ENCODE data around the gene MEF2D.

MEF2D gene

DNA sequence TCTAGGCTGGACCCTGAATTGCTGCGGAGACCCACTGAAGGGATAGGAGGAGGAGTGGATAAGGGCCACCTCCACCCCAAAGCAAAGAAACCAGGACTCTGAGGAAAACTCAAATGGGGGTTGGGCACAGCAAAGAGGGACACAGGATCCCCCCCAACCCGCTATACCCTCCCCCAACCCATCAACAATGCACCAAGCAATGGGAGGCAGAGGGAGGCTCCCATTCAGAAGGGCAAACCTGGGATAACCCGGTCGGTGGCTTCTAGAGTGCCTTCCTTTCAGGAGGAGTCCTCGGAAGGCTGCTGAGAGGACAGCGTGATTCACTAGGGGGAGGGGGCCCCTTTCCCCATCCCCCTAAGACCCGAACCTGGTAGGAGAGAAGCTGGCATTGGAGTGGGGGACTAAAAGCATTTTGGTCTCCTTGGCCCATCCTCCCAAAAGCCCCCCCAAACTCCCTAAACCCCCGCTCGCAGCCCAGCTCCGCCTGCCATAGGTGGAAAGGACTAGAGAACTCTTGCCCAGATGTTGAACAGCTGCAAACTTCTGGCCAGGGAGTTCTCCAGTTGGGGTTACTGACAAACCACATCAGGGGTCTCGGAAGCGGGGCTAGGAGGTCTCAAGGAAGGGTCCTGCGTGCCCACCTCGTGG is 1.3 kb downstream of the MEF2D start:
- no peak for DNase-seq

DNA sequence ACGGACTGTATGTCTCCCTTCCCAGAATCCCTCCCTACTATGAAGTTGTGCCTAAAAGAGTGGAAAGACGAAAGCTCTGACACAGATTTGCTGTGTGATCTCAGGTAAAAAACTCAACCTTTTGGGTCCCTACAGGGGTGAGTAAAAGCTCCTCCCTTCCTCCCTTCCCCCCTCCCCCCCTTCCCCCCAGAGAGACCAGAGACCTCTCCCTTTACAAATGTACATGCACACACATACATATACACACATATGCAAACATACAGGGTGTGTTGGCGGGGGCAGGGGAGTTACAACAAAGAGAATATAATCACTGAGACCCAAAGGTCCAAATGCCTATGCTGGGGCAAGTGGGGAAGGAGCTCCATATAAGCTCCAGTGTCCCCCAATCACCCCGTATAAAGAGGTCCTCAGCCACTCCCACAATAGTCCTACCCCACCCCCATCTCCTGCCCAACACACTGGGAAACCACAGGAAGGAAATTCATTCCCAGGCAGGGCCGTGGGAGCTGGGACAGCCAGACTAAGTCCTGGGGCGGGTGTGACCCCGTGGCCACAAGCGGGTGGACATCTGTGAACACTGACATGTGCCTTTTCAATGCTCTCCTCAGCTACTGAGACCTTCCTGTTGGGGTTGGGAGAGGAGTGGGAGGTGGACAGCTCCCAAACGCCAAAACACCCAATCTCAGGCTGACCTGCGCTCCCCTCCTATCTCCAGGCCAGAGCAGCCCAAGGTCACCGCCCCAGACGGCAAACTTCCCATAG is 2.0 kb downstream of the MEF2D start:
- DNase-seq: peak; percentile 21

DNA sequence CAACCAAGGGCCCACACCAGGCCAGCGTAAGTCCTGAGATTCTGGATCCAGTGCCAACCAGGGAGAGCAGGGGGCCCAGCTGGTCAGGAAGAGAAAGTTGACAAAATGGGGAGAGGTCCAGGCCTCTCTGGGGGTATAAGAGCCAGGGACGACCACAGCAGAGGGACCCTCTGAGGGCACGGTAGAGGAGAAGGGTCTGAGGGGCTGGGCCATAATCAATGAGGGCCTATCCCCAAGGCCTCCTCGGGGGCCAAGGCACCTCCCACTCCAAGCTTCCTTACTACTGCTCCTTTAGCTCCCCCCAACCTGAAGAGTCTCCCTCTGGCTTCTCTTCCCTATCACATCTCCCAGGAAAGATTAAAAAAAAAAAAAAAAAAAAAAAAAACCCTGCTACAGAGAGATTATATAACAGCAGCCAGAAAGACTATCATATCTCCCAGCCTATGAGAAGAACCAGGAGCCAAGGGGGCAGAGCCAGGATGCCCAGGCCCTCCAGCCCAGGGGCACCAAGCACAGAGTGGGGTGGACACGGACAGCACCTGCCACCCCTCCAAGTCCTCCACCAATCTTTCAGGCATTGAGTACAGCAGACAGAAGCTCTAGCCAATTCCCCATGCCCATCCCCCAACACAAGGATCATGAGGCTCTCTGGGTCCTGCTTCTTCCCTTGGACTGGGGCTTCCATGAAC is 2.7 kb downstream of the MEF2D start:
- no peak for DNase-seq

DNA sequence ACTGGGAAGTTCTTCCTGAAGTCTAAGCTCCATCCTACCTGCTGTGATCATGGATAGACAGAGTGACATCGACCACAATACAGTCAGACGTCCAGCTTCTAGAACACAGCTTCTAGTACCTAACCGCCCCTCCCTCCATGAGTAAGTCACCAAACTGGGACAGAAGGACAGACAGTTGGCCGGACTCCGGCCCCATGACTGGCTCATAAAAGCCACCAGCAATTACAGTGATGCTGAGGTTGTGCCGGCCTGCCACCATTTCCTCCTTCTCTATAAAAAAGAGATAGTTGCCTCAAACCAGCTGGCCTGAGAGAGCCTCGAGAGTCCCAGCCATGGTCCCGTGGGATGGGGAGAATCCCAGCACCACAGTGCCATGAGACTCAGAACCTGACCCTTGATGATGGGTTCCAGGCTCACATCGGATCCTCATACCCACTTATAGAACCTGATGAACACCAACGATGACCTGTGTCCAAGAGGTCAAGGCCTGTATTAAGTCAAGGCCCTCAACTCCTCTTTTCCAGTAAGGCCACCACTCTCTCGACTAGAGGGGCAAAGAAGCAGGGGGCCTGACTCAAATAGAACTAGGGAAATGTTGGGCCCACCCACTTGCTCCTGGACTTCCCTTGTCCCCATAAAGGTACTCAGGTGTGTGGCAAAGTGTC is 3.4 kb downstream of the MEF2D start:
- no peak for DNase-seq

DNA sequence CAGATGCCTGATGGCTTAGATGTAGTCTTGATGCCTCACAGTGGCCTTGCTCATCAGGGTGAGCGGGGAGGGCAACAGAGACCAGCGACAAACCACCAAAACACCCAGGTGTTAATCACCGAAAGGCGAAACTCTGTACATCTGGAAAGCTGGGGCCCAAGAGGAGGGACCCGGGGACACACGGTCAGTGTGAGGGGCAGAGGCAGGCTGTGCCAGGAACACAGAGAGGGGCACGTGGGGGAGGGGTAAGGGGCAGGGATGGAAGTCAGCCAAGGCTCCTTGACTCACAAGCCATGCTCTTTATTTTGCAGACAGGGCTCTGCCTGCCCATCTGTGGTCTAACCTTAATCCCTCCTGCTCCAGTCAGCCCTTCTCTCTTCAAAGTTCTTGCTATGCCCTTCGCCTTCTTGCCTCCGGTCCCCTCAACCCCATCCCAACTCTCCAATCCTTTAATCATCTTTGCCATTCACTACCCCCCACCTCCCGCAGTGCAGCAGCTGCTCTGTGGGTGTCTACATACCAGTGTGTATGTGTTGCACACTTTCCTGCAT is 4.3 kb downstream of the MEF2D start:
- DNase-seq: no peak

- no peak for DNase-seq
Observed at GRCh38 chr1:156495401-156496140, 5.0 kb downstream of the MEF2D start.

- DNase-seq: no peak
Observed at GRCh38 chr1:156494309-156494895, 6.2 kb downstream of the MEF2D start.

- no peak for DNase-seq
Observed at GRCh38 chr1:156493742-156494141, 6.8 kb downstream of the MEF2D start.

- DNase-seq: no peak
Observed at GRCh38 chr1:156493154-156493631, 7.4 kb downstream of the MEF2D start.

DNA sequence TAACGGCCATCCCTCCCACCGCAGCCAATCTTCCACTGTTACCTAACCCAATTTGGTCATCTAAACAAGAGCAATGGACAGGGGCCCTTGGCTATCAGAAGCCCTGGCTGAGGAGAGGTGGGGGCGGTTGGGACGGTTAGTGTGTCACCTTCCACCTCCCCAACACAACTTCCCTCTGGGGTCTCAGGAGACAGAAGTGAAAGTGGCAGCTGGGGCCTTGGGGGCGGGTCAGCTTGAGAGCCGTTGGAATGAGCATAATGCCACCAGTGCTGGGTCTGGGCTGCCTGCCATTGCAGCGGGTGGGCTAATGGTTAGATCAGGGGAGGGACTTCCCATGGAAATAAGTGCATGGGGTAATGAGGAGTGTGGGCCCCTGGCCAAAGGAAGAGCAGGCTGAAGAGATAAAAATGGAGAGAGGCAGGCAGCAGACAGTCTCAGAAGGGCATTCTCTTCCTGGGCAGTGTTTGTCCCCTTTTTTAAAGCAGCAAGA is 7.9 kb downstream of the MEF2D start:
- DNase-seq: no peak

DNA sequence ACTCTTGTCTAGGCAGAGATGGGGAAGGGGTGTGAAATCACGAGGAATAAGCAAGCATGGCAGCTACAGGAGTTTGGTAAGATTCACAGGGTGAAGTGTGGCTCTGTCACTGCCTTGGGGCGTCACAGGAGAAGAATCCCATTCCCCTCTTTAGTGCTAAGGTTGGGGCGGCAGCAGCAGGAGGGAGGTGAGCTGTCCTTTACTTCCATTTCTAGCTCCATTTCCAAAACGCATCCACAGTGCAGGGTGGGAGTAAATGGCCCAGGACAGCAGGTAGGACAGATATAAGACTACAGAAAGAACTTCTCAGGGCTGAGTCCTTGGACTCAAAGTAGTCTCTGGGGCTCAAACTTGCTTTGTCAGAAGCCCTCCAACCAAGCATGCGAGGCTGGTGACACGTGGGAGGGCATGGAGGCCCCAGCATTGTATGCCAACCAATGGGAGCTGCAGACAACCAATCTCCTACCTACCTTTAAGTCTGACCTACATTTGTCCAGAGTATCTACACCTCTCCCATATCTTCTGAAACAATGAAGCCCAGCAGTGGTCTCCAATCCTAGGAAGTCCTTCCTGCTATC is 8.5 kb downstream of the MEF2D start:
- no peak for DNase-seq

DNA sequence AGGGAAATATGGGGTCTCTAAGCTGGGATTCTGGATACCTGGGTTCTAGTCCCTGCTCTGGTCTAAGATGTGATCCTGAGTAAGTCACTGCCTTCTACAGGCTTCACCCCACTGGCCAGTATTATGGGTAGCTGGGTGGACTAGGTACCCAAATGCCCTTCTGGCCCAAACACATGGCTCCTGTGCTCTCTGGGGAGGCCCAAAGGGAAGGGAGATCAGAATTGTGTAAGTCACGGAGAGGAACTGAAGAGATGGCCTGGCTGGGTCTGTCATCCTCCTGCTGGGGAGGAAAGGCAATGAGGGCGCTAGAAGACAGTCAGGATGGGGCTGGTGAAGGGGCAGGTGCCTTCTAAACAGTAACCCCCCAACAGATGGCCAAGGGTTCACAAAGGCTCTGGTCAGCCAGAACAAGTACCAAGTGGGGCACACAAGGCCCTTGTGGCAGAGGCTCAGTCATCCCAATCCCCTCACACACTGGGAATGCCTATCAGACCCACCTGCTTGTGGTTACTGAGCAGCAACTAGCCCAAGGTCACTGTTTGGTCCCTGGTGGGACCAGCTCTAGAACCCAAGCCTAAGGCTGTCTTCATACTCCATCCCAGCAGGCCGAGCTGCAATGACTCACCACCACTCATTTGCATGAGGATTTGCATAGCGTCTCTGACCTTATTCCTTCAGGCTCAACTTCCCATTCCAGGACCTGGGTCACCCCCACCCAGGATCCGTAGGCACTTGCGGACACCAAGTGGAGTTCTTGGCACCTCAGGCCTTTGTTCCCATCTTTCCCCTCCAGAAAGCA is 9.2 kb downstream of the MEF2D start:
- DNase-seq: no peak

DNA sequence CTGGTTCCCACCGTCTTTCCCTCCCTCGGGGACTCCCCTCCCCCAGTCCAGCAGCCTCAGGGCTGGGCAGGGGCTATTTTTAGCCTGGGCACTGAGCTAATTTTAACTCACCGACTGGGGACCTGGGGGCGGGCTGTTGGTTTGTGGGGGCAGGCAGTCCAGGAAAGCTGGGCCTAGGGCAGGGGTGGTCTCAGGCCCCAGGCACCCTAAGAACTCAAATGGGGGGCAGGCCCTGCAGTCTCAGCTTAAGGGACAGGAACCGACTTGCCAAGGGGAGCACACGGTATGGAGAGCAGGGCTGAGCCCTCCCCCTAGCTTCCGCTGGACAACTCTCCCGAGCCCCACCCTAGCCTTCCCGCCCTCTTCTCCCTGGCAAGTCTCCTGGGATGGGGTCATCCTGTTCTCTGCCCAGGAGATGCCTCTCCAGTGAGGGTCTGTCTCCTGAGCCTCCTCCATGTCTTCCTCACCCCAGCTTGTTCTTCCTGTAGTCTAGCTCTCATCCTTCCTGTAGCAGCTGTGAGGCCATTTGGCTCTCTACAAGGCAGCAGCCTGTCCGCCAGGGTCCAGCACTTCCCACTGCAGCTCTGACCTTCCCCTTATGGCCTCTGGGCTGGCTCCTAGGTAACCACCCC is 10.1 kb downstream of the MEF2D start:
- peak; percentile 47 for DNase-seq

DNA sequence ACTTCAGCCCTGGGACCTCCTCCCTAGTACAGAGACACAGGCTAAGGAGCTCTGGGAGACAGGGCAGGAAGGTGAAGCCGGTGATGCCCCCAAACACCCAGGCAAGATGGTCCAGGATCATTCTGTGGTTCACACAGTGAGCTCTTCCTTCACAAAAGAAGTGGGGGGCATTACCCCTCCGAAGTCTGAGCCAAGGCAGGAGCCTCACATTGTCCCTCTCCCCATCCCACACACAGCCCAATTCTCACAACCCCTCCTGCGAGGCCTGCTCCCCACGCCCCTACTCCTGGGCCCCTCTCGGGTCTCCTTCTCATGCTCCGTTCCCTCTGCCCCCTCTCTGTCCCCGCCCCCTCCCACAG is 10.7 kb downstream of the MEF2D start:
- DNase-seq: peak; percentile 15

DNA sequence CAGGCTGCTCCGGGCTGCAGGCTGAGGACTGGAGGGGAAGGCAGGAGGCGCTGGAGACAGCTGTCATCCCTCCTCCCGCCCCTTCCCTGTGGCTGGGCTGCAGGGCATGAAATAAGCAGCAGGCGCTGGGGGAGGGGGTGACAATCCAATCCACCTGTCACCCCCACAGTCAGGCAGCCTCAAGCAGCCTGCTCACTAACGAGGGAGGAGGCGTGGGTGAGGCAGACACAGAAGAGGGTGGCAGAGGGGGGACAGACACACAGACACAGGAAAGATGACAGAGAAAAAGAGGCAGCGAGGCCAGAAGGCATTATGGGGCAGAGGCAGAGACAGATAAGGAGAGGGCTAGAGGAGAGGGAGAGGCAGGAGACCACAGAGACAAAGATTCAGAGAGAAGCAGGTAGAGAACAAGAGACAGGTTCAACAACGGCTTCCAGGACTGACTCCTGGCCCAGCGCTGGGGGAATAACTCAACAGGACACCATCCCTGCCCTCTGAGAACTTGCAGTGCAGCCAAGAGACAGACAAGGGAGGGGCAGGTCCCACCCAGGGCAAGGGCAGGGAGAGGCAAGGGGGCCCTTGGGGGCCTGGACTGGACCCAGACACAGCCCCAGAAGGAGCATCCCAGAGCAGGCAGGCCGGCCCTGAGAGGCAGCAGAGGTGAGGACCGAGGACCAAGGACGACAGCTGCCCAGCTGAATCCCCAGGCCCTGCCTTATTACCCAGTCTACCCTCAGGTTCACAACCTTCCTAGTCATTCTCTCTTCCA is 11.2 kb downstream of the MEF2D start:
- peak; percentile 84 for DNase-seq

DNA sequence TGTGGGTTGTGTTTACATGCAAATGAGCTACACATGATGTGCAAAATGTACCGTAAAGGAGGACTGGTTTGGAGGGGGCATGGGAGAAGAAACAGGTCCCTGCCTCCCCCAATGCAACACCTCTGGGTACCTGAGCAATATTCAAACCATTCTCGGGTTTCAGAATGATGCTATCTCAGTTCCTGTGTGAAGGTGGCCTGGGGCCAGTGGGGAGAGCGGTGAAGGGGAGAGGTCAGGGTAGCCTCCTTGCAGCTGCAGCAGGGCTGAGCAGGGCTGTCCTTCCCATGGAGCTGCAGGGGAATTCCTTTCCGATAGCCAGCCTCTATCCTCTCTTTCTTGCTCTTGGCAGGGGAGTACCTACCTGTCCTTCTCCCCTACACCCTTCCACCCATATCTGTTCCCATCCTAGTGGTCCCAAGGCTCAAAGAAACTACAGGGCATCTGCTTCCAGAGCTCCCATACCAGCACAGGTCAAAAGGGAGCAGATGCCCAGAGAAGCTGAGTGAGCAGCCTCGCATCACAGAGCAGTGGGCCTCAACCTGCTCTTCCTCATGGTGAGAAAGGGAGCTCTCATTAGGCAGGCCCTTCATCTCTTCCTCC is 11.9 kb downstream of the MEF2D start:
- DNase-seq: no peak

DNA sequence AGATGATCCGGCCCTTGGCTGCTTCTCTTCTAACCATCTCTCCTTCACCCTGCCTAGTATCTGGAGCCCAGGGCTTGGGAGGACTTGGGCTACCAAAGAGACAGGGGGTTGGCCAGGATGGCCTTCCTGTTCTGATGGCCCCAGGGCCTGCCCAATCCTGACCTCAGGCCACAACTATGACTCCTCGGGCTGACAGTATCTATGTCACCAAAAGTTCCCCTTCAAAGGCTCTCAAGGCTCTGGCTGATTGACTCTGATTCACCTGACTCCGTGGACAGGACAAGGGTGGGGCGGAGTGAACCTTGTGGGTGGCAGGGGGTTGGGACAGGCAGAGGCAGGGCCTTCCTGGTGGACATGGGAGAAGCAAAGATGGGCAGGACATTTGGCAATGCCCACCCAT is 12.7 kb downstream of the MEF2D start:
- DNase-seq: no peak

- DNase-seq: peak; percentile 43
Observed at GRCh38 chr1:156486421-156487344, 13.9 kb downstream of the MEF2D start.
